Mammary epithelial cell (primary cell): ENCODE results near the gene CCDC178.

Experiments used
- CTCF ChIP-seq, 2 donors: IDR thresholded peaks in 1 of 2; conservative IDR thresholded peaks in 1 of 2; 2 replicates each; pipeline ENCODE4 v1.5.1; 2011 to 2012; ENCODE audit warnings: inconsistent platforms in 2 of 2, low read length in 2 of 2, mild to moderate bottlenecking in 2 of 2, control low read depth in 1 of 2, low read depth in 1 of 2; ENCODE audit not compliant: insufficient read depth in 1 of 2; ENCODE audit errors: extremely low read depth in 1 of 2
- EZH2 ChIP-seq: IDR thresholded peaks from 2 replicates; pipeline ENCODE4 v1.6.1; 2012; ENCODE audit warnings: low read length, inconsistent platforms, borderline replicate concordance

GRCh38 chr18:32919799-32920198 lies 520.7 kb downstream of the CCDC178 start:
- peak; percentile 40 to 52 for TF ChIP-seq CTCF (conservative IDR thresholded peaks at IDR 0.05 in 1 of 2, IDR thresholded peaks at IDR 0.05 in 1 of 2; ENCODE audit: extremely low read depth in 1 of 2, insufficient read depth in 1 of 2, low read depth in 1 of 2, low read length in 2 of 2)
- no peak for TF ChIP-seq EZH2
